Small intestine (tissue), 7 donors: ENCODE results near the gene UCHL3. TPM values are rescaled to one million over a fixed set of nuclear protein-coding genes. Genes with fewer than 3 reads are reported as not detected.

ENCODE experiments used
- DNase-seq, 2 donors: peaks; one replicate each; pipeline versions ENCODE4 v3.0.0 to v3.0.0-alpha.2; 2013
- FAIRE-seq: peaks from 2 replicates; lab custom pipeline; 2012; peaks lifted over from hg19 to GRCh38; lab: Jason Lieb, UNC
- H3K27ac ChIP-seq, 3 donors: one replicate each; pipeline ENCODE4 v1.5.1; 2013; ENCODE audit warnings: low read length in 2 of 3, mild to moderate bottlenecking in 2 of 3, control low read depth in 1 of 3, inconsistent platforms in 1 of 3, low read depth in 1 of 3, moderate library complexity in 1 of 3
- H3K27me3 ChIP-seq, 3 donors: one replicate each; pipeline ENCODE4 v1.6.1; 2013; ENCODE audit warnings: low read length in 3 of 3, inconsistent platforms in 1 of 3; ENCODE audit not compliant: control insufficient read depth in 3 of 3, insufficient read depth in 3 of 3
- H3K36me3 ChIP-seq, 3 donors: one replicate each; pipeline ENCODE4 v1.6.1; 2013; ENCODE audit warnings: low read length in 3 of 3, inconsistent platforms in 1 of 3, low read depth in 1 of 3, mild to moderate bottlenecking in 1 of 3, moderate library complexity in 1 of 3; ENCODE audit not compliant: control insufficient read depth in 3 of 3, insufficient read depth in 2 of 3
- H3K4me1 ChIP-seq, 3 donors: one replicate each; pipeline ENCODE4 v1.6.1; 2013; ENCODE audit warnings: low read length in 2 of 3, inconsistent platforms in 1 of 3, low read depth in 1 of 3, mild to moderate bottlenecking in 1 of 3, moderate library complexity in 1 of 3; ENCODE audit not compliant: control insufficient read depth in 3 of 3, insufficient read depth in 2 of 3
- H3K4me3 ChIP-seq, 3 donors: one replicate each; pipeline ENCODE4 v1.5.1; 2013; ENCODE audit warnings: low read length in 3 of 3, control low read depth in 1 of 3, inconsistent platforms in 1 of 3, low read depth in 1 of 3, mild to moderate bottlenecking in 1 of 3, moderate library complexity in 1 of 3
- H3K9me3 ChIP-seq, 2 donors: one replicate each; pipeline ENCODE4 v1.6.1; 2013; ENCODE audit warnings: low read depth in 1 of 2, low read length in 1 of 2; ENCODE audit not compliant: control insufficient read depth in 2 of 2, insufficient read depth in 1 of 2
- WGBS, 3 donors: extraction: QIAGEN DNeasy Blood & Tissue Kit; methylation state at CpG; one replicate each; pipeline ENCODE4 v1.1.7; 2013; 5-methylcytosine and 5-hydroxymethylcytosine counted together
- polyA plus RNA-seq, 4 donors: library from polyadenylated mRNA; stranded (reverse) in 3 of 4; unstranded in 1 of 4; fragments of 200-250 nt in 3 of 4; fragments of 120-200 nt in 1 of 4; gene quantifications; one replicate each; pipeline versions ENCODE4 v1.2.1 to v1.2.3, GENCODE V29; 2013
- donor health status: healthy with polysubstance abuse.
- donor health status: control.
- donor health status: control.
- donor health status: Bipolar disorder and iron deficiency.
- donor health status: healthy.

Gene UCHL3
- polyA plus RNA-seq, 4 donors: 30.3 to 63.2 (median 41.8) TPM

- no peaks in the 10 kb centered on the region for H3K9me3 ChIP-seq
- FAIRE-seq: no peak
- DNase-seq: no peak
- no peak overlapping the region for H3K27ac ChIP-seq
- WGBS, 3 donors: 93 to 95% (median 94%) methylated on average over 2 of the region's 2 CpGs
- no peak overlapping the region for H3K4me3 ChIP-seq
- H3K36me3 ChIP-seq: no peaks in the 10 kb centered on the region
- peaks cover 2 to 6% (median 3%) of the 10 kb centered on the region in 3 donors for H3K4me1 ChIP-seq
- H3K27me3 ChIP-seq: peaks cover 0 to 18% (median 0%) of the 10 kb centered on the region in 3 donors
Measured at GRCh38 chr13:75639454-75639853, 89.9 kb downstream of the UCHL3 start.

- no peak for FAIRE-seq
- H3K36me3 ChIP-seq: peaks cover 0 to 2% (median 0%) of the 10 kb centered on the region in 3 donors
- no peaks in the 10 kb centered on the region for H3K9me3 ChIP-seq
- no peak for DNase-seq
- 95 to 97% (median 95%) methylated on average over 6 of the region's 6 CpGs for WGBS, 3 donors
- H3K4me1 ChIP-seq: peaks cover 2 to 6% (median 3%) of the 10 kb centered on the region in 3 donors
- no peak overlapping the region for H3K4me3 ChIP-seq
- no peak overlapping the region for H3K27ac ChIP-seq
- H3K27me3 ChIP-seq: peaks cover 0 to 18% (median 0%) of the 10 kb centered on the region in 3 donors
Measured at GRCh38 chr13:75641026-75641425, 91.4 kb downstream of the UCHL3 start.

GRCh38 chr13:75643182-75643581 lies 93.6 kb downstream of the UCHL3 start:
- no peak for FAIRE-seq
- WGBS, 3 donors: 79 to 89% (median 88%) methylated on average over 1 of the region's 1 CpG
- no peak for DNase-seq
- no peaks in the 10 kb centered on the region for H3K27me3 ChIP-seq
- no peaks in the 10 kb centered on the region for H3K9me3 ChIP-seq
- H3K4me1 ChIP-seq: no peaks in the 10 kb centered on the region
- no peak overlapping the region for H3K27ac ChIP-seq
- peaks cover 0 to 2% (median 0%) of the 10 kb centered on the region in 3 donors for H3K36me3 ChIP-seq
- no peak overlapping the region for H3K4me3 ChIP-seq

GRCh38 chr13:75643693-75644092 lies 94.1 kb downstream of the UCHL3 start:
- no peak overlapping the region for H3K27ac ChIP-seq
- peaks cover 0 to 2% (median 0%) of the 10 kb centered on the region in 3 donors for H3K36me3 ChIP-seq
- FAIRE-seq: no peak

GRCh38 chr13:75645141-75645540 lies 95.5 kb downstream of the UCHL3 start:
- no peaks in the 10 kb centered on the region for H3K4me1 ChIP-seq
- 90 to 95% (median 90%) methylated on average over 3 of the region's 3 CpGs for WGBS, 3 donors
- no peaks in the 10 kb centered on the region for H3K27me3 ChIP-seq
- no peak overlapping the region for H3K4me3 ChIP-seq
- FAIRE-seq (no peak), DNase-seq (no peak)
- H3K27ac ChIP-seq: no peak overlapping the region
- H3K36me3 ChIP-seq: peaks cover 0 to 2% (median 0%) of the 10 kb centered on the region in 3 donors
- no peaks in the 10 kb centered on the region for H3K9me3 ChIP-seq

More at GRCh38 chr13:75643693-75644092, 94.1 kb downstream of the UCHL3 start:
- no peak overlapping the region for H3K4me3 ChIP-seq
- no peaks in the 10 kb centered on the region for H3K4me1 ChIP-seq
- DNase-seq: no peak
- H3K27me3 ChIP-seq: no peaks in the 10 kb centered on the region
- no peaks in the 10 kb centered on the region for H3K9me3 ChIP-seq

GRCh38 chr13:75647126-75647784 lies 97.7 kb downstream of the UCHL3 start:
- H3K27me3 ChIP-seq: no peaks in the 10 kb centered on the region
- 84 to 92% (median 89%) methylated on average over 1 of the region's 1 CpG for WGBS, 3 donors
- FAIRE-seq (no peak), DNase-seq (no peak)
- no peak overlapping the region for H3K4me3 ChIP-seq
- no peaks in the 10 kb centered on the region for H3K4me1 ChIP-seq
- no peaks in the 10 kb centered on the region for H3K9me3 ChIP-seq
- H3K36me3 ChIP-seq: peaks cover 0 to 2% (median 0%) of the 10 kb centered on the region in 3 donors
- no peak overlapping the region for H3K27ac ChIP-seq

- WGBS, 3 donors: 93 to 97% (median 96%) methylated on average over 2 of the region's 2 CpGs
- FAIRE-seq: no peak
- Histone ChIP-seq H3K4me3 (no peak overlapping the region), H3K9me3 (no peaks in the 10 kb centered on the region), H3K4me1 (no peaks in the 10 kb centered on the region), H3K27ac (no peak overlapping the region), H3K27me3 (no peaks in the 10 kb centered on the region), H3K36me3 (peaks cover 0 to 2% (median 0%) of the 10 kb centered on the region in 3 donors)
- no peak for DNase-seq
Measured at GRCh38 chr13:75648446-75648845, 98.9 kb downstream of the UCHL3 start.

- Histone ChIP-seq H3K27me3 (no peaks in the 10 kb centered on the region), H3K9me3 (no peaks in the 10 kb centered on the region), H3K36me3 (no peaks in the 10 kb centered on the region), H3K4me3 (no peak overlapping the region), H3K4me1 (no peaks in the 10 kb centered on the region), H3K27ac (no peak overlapping the region)
- no peak for FAIRE-seq
- 87 to 98% (median 94%) methylated on average over 2 of the region's 2 CpGs for whole genome bisulfite sequencing, 3 donors
- no peak for DNase-seq
Measured at GRCh38 chr13:75651013-75651412, 101.4 kb downstream of the UCHL3 start.

DNA sequence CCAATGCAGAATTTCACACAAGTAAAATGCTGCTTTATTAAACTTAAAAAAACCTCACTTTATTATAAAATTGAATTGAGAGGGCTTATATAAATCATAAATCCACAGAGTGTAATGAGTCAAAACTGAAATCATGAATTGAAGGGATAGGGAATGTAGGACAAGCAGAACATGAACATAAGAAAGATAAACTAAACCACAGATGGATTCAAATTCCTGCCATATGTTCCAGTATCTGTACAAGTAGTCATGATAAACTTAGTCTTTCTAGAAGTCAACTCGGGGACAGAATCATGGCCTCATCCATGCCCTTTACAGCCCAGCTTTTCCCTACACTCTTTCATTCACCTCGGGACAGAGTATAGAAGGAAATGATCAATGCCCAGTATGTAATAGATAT lies 103.1 kb downstream of the UCHL3 start:
- Histone ChIP-seq H3K36me3 (no peaks in the 10 kb centered on the region), H3K27me3 (no peaks in the 10 kb centered on the region), H3K27ac (no peak overlapping the region), H3K4me1 (no peaks in the 10 kb centered on the region), H3K4me3 (no peak overlapping the region), H3K9me3 (no peaks in the 10 kb centered on the region)
- 97 to 100% (median 97%) methylated on average over 2 of the region's 2 CpGs for WGBS, 3 donors
- DNase-seq (no peak), FAIRE-seq (no peak)
